HG02840 (cell line): Measurements from ENCODE around the gene ABCA7.
"Not testable (repeated sequence)": the region's sequence is repeated elsewhere in the genome, so short reads cannot be mapped to it uniquely, and the experiment has no call there.

ENCODE experiments used
- ATAC-seq: cut with Tn5 transposase; IDR thresholded peaks from one replicate; pipeline ENCODE4 v1.9.1; 2021; ENCODE audit warnings: mild to moderate bottlenecking, moderate library complexity, moderate number of reproducible peaks; ENCODE audit not compliant: unreplicated experiment, low FRiP score

ABCA7 gene

GRCh38 chr19:1015061-1015781 is 24.7 kb upstream of the ABCA7 start:
- no peak for ATAC-seq

- ATAC-seq = no peak
These were observed 23.9 kb upstream of the ABCA7 start for GRCh38 chr19:1015782-1016646.

DNA sequence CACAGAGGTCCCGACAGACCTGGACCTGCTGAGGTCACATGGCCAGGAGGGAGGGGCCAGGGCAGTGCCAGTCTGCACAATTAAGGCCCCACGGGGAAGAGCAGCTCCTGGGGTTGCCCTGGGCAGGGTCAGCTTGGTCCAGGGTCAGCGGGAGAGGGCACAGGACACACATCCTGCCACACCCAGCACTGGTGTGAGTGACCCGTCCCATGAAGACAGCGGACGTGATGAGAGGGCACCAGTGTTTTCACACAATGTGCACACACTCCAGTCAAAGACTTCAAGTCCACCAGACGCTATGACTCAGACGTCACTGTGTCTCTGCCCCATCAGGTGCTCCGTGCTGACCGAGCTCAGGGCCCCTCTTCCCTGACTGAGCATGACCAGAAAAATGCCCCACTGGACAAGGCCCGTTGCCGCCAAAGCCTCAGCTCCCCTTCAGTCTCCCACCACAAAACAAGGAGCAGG is 23.2 kb upstream of the ABCA7 start:
- no peak for ATAC-seq

- ATAC-seq = no peak
These were observed 22.6 kb upstream of the ABCA7 start for GRCh38 chr19:1017115-1017905.

- ATAC-seq = no peak
These were observed 22.0 kb upstream of the ABCA7 start for GRCh38 chr19:1017906-1018305.

DNA sequence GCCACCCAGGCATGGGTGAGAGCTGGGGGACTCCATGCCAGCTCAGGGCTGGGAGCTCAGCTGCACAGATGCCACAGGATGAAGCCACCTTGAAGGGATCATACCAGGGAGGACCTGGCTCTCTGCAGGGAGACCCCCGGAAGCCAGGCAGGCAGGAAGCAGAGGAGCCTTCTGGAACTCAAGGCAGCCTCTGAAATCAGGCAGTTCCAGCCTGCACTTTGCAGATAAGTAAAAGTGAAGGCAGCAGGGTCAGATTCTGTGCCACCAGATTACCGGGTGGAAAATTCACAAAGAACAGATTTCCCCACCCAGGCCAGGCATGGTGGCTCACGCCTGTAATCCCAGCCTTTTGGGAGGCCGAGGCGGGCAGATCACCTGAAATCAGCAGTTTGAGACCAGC is 21.5 kb upstream of the ABCA7 start:
- ATAC-seq = no peak

GRCh38 chr19:1018932-1019615 is 20.8 kb upstream of the ABCA7 start:
- no peak for ATAC-seq

DNA sequence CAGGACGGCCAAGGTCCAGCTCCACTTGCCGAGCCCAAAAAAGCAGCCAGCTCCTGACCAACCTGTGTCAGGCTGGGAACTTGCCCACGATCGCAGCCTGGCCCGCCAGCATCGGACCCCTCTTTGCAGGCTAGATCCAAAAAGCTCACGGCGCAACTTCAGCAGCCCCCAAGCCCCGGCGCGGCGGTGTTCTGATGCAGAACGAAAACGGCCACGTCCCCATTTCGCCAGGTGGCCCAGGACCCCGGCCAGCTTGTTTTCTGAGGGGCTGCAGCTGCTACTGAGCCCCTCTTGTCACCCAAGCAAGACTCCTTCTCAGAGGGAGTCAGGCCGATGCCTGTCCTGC is 20.3 kb upstream of the ABCA7 start:
- ATAC-seq = no peak

DNA sequence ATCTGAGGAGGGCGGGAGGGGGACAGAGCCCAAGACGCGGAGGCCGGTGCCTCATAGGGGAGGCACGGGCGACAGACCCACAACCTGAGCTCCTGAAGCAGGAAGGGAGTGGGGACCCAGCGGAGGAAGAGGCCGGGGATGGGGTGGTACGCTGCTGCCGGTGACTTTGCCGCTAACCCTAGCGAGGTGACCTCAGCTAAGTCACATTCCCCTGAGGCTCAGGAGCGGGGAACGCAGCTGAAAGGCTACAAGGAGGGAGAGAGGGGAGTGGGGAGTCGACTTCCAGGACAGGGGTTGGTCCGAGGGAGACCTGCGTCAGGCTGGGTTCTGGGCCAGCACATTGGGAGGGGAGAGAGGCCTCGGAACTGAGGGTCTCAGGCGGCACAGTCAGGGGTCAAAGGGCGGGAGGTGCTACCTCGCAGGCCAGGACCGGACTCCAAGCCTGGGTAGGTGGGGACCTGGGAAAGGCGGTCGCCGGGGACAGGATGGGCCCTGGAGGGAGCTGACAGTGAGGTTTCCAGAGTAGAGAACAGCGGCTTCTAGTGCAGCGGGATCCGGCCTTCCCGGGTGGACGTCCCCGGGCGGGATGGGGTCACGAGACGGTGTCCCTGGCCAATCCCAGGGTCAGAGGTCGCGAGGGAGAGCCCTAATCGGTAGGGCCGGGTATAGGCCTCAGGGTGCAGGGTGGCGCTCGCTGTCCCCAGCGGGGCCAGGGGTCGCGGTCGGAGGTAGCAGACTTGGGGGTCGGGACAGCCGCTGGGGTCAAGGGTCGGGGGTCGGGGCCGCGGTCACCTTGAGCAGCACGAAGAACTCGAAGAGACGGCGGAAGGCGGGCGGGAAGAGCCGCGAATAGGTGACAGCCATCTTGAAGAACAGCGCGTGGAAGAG is 19.7 kb upstream of the ABCA7 start:
- ATAC-seq = no peak

DNA sequence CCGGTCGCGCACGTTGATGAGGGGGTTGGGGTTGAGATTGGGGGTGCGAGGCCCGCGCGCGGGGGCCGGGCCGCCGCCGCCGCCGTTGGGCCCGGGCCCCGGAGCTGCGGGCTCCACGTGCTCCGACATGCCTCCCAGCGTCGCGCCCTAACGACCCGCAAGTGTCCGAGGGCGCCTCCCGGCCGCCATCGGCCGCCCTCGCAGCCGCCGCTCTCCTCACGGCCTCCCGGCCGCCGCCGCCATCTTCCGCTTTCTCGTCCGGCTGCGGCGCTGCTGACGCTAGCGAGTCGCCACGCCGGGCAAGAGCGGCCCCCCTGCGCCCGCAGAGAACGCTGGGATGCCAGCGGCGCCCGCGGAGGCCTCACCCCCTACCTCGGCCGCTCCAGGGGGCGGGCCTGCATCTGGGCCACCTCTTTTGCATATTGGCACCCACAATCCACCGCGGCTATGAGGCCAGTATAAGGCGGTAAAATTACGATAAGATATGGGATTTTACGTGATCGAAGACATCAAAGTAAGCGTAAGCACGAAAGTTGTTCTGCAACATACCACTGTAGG is 19.0 kb upstream of the ABCA7 start, which contains the start of gene TMEM259:
TMEM259 (minus strand) TSS at position 256 of the 558 bp plus-strand sequence; CDS start at position 129, 127 bp downstream.
- ATAC-seq = peak; percentile 85

DNA sequence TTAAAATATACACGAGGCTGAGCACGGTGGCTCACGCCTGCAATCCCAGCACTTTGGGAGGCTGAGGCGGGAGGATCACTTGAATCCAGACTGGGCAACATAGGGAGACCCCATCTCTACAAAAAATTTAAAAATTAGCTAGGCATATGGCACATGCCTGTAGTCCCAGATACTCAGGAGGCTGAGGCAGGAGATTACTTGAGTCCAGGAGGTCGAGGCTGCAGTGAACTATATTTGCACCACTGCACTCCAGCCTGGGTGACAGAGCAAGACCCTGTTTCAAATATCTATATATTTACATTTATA is 16.1 kb upstream of the ABCA7 start:
- not testable (repeated sequence) for ATAC-seq

DNA sequence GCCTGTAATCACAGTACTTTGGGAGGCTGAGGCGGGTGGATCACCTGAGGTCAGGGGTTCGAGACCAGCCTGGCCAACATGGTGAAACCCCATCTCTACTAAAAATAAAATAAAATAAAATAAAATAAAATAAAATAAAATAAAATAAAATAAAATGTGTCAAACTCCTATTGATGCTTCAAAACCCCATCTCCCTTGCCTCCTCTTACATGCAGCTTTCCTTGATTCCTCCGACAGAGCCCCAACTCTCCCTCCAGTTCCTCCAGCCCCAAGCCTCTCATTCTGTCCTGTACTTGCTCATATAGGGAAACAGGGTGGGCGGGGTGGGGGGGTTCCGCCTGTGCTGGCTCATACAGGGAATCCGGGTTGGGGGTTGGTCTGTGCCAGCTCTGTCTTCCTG is 14.8 kb upstream of the ABCA7 start:
- not testable (repeated sequence) for ATAC-seq

GRCh38 chr19:1025960-1026782 is 13.7 kb upstream of the ABCA7 start, which contains the start of gene CNN2:
TSS of gene CNN2 (plus strand) at chr19:1026608. CDS start at chr19:1026662, 54 bp downstream.
- ATAC-seq = peak; percentile 53

DNA sequence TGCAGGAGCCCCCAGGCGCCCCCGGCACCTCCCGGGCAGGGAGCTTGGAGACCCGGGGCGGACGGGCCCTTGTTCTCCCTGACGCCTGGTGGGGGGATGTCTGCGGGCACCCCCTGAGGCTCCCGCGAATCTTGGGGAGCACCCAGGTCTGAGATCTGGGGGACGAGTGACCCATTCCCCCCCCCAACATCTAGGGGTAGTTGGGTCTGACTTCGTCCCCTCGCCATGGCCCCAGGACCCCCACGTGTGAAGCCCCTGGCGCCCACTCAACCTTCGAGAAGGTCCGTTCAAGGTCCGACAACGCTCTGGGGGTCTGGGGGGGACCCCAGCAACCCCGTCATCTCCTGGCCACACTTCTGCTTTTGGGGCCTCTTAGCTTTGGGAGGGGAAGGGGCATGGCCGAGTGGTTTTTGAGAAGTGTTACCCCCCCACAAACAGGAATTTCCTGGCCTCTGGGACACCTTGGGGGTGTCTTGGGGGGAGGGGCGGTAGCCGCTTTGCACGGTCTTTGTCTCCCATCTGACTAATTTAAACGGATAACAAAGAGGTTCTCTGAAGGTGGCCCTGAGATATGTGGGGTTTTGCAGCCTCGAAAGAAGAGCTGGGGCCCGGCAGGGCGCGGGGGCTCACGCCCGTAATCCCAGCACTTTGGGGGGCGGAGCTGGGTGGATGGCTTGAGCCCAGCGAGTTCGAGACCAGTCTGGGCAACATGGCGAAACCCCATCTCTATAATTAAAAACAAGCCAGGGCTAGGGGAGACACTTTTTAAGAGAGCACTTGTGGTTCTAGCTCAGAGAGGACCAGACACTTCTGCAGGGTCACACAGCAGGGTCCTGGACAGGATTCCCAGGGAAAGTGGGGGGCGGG is 12.9 kb upstream of the ABCA7 start:
- peak; percentile 11 for ATAC-seq

DNA sequence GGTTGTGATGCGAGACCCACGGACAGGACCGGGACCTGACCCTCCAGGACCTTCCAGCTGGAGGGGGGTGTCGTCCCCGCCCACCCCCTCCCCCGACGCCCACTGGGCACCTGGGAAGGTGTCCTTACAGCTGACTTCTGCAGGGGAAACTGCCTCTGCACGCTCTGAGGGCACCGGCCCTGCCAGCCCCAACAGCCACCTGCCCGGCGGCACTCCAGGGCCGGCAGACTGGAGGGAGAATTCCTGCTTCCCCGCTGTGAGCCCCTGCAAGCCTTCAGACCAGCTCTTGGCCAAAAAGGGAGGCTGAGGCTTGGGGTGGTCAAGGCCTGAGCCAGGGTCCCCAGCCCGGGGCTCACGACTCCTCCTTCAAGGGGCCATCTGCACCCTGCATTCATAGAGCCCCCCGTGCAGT is 12.3 kb upstream of the ABCA7 start:
- no peak for ATAC-seq

GRCh38 chr19:1028062-1028926 is 11.6 kb upstream of the ABCA7 start:
- ATAC-seq = no peak
